ENCODE data around the gene GDF7. TPM values are rescaled to one million over a fixed set of nuclear protein-coding genes. Genes with fewer than 3 reads are reported as not detected.

Gene GDF7
- total and polyA plus RNA-seq, 2 of the 8 experiments (the other 6 are each of a cell fraction or from before 2014, with no cell fraction given): 0.04 to 0.06 TPM

- TF ChIP-seq, protein P1, sequence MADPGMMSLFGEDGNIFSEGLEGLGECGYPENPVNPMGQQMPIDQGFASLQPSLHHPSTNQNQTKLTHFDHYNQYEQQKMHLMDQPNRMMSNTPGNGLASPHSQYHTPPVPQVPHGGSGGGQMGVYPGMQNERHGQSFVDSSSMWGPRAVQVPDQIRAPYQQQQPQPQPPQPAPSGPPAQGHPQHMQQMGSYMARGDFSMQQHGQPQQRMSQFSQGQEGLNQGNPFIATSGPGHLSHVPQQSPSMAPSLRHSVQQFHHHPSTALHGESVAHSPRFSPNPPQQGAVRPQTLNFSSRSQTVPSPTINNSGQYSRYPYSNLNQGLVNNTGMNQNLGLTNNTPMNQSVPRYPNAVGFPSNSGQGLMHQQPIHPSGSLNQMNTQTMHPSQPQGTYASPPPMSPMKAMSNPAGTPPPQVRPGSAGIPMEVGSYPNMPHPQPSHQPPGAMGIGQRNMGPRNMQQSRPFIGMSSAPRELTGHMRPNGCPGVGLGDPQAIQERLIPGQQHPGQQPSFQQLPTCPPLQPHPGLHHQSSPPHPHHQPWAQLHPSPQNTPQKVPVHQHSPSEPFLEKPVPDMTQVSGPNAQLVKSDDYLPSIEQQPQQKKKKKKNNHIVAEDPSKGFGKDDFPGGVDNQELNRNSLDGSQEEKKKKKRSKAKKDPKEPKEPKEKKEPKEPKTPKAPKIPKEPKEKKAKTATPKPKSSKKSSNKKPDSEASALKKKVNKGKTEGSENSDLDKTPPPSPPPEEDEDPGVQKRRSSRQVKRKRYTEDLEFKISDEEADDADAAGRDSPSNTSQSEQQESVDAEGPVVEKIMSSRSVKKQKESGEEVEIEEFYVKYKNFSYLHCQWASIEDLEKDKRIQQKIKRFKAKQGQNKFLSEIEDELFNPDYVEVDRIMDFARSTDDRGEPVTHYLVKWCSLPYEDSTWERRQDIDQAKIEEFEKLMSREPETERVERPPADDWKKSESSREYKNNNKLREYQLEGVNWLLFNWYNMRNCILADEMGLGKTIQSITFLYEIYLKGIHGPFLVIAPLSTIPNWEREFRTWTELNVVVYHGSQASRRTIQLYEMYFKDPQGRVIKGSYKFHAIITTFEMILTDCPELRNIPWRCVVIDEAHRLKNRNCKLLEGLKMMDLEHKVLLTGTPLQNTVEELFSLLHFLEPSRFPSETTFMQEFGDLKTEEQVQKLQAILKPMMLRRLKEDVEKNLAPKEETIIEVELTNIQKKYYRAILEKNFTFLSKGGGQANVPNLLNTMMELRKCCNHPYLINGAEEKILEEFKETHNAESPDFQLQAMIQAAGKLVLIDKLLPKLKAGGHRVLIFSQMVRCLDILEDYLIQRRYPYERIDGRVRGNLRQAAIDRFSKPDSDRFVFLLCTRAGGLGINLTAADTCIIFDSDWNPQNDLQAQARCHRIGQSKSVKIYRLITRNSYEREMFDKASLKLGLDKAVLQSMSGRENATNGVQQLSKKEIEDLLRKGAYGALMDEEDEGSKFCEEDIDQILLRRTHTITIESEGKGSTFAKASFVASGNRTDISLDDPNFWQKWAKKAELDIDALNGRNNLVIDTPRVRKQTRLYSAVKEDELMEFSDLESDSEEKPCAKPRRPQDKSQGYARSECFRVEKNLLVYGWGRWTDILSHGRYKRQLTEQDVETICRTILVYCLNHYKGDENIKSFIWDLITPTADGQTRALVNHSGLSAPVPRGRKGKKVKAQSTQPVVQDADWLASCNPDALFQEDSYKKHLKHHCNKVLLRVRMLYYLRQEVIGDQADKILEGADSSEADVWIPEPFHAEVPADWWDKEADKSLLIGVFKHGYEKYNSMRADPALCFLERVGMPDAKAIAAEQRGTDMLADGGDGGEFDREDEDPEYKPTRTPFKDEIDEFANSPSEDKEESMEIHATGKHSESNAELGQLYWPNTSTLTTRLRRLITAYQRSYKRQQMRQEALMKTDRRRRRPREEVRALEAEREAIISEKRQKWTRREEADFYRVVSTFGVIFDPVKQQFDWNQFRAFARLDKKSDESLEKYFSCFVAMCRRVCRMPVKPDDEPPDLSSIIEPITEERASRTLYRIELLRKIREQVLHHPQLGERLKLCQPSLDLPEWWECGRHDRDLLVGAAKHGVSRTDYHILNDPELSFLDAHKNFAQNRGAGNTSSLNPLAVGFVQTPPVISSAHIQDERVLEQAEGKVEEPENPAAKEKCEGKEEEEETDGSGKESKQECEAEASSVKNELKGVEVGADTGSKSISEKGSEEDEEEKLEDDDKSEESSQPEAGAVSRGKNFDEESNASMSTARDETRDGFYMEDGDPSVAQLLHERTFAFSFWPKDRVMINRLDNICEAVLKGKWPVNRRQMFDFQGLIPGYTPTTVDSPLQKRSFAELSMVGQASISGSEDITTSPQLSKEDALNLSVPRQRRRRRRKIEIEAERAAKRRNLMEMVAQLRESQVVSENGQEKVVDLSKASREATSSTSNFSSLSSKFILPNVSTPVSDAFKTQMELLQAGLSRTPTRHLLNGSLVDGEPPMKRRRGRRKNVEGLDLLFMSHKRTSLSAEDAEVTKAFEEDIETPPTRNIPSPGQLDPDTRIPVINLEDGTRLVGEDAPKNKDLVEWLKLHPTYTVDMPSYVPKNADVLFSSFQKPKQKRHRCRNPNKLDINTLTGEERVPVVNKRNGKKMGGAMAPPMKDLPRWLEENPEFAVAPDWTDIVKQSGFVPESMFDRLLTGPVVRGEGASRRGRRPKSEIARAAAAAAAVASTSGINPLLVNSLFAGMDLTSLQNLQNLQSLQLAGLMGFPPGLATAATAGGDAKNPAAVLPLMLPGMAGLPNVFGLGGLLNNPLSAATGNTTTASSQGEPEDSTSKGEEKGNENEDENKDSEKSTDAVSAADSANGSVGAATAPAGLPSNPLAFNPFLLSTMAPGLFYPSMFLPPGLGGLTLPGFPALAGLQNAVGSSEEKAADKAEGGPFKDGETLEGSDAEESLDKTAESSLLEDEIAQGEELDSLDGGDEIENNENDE (IDR thresholded peaks at IDR 0.05; ENCODE audit: insufficient replicate concordance, low read length): no peak
- no peak for TF ChIP-seq TAF1 (IDR thresholded peaks at IDR 0.05; ENCODE audit: low read depth, low read length)
Measured at GRCh38 chr2:20618886-20619521, 47.9 kb upstream of the GDF7 start (continued).

All from H1 (cell line).